Brain pericyte (primary cell): ENCODE data around the gene KRT27.
"Not testable (repeated sequence)": the region's sequence is repeated elsewhere in the genome, so short reads cannot be mapped to it uniquely, and the experiment has no call there.

Source experiments
- DNase-seq: peaks from one replicate; pipeline ENCODE4 v3.0.0-alpha.2; 2012; ENCODE audit warnings: low read depth, low spot score

Gene KRT27, protein sequence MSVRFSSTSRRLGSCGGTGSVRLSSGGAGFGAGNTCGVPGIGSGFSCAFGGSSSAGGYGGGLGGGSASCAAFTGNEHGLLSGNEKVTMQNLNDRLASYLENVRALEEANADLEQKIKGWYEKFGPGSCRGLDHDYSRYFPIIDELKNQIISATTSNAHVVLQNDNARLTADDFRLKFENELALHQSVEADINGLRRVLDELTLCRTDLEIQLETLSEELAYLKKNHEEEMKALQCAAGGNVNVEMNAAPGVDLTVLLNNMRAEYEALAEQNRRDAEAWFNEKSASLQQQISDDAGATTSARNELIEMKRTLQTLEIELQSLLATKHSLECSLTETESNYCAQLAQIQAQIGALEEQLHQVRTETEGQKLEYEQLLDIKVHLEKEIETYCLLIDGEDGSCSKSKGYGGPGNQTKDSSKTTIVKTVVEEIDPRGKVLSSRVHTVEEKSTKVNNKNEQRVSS

DNA sequence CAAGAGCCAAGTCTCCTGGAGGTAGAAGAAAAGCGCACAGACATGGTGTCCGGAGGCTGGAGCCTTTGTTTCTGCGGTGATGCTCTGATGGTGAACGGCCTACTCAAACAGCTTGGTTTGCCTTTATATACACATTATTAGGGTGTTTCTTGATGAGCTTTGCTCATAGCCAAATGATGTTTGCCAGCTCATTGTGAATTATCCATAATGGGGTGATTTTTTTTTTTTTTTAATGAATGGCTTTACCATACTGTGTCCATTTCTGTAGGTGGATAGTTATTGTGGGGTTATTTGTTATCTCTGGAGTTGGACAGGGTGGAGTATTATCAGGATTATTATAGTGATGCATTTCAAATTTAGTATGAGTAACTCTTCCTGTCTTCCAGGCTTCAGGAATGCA lies at the start of gene KRT27:
Gene KRT27 (minus strand): TSS at position 101 of the 400 bp plus-strand sequence. CDS start 57 bp downstream, at position 44.
- DNase-seq: no peak

DNA sequence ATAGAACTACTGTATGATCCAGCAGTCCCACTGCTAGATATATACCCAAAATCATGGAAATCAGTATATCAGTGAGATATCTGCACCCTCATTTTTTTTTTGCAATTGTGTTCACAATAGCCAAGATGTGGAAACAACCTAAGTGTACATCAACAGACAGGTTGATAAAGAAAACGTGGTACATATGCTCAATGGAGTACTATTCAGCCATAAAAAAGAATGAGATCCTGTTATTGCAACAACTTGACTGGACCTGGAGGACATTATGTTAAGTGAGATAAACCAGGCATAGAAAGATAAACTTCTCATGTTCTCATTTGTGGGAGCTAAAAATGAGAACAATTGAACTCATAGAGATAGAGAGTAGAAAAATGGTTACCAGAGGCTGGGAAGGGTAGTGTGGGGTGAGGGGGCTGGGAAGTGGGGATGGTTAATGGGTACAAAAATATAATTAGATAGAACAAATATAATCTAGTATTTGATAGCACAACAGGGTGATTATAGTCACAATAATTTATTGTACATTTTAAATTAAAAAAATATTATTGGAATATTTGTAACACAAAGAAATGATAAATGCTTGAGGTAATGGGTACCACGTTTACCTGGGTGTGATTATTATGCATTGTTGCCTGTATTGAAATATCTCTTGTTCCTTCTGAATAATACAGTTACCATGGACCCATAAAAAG lies 47.9 kb upstream of the KRT27 start:
- no peak for DNase-seq

DNA sequence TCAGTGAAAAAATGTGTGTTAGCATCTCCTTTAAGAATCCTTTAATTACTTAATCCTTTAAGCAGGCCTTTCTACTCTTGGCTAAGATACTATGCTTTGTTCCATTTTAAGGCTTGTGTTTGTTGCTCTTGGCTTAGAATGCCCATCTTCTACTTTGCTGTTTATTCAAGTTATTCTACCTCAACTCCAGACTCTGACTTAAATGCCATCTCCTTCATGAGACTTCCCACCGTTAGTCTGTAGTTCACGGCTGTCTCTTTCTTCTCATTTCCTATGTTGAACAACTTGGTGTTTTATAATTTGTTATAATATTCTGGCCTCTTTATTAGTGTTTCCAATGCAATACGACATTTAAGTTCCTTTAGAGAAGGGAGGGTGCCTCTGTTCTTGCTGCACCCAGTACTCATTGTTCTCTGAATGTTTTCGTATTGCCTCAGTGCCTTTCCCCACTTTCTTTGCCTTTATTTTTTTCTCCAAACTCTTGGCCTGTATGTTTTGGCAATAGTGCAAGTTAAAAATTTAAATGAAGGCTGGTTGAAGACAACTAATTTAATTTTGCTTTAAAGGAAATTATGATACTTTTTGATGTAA lies 46.2 kb upstream of the KRT27 start:
- no peak for DNase-seq

DNA sequence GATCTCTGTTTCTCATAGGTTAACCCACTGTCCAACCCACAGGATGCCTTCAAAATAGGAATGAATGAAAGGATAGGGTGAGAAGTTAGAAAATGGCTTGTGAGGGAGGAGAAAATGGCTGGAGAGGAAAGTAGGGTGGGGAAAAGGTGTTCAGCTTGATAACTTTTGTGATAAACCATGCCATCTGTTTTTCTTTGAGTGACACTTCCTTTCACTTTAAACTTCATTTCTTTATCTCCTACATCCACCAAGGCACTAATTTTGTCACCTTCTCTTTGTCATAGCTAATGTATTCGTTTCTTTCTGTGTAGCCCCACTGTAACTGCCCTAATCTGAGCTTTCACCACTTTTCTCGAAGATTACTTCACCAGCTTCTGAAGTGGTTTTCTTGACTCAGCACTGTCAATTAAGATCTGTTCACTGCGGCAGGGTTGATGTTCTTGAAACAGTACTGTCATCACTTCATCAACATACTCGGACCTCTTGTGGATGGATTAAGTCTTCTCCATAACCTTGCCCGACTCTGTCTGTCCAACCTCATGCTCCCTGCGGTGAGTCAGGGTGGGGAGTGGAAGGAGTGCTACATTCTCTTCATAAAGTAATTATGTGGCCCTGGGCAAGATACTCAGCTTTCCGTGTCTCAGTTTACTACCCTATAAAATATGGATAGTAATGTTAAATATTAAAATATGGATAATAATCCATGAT lies 45.5 kb upstream of the KRT27 start:
- no peak for DNase-seq

DNA sequence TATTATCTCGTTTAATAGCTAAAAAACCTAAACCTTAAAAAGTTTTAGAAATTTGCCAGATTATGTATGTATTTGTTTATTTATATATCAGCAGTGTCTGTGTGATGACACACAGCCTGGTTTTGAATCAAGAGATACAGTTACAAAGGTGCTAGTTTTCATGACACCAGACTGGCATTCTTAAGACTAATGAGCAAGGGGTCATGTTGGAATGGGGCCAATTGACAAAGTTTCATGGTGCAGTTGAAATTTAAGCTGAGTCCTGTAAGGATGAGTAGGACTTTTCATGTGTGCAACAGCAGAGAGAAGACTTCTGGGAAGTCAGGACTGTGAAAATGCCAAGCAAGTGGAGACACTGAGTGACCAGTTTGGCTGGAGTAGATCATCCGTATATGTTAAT lies 43.2 kb upstream of the KRT27 start:
- no peak for DNase-seq

DNA sequence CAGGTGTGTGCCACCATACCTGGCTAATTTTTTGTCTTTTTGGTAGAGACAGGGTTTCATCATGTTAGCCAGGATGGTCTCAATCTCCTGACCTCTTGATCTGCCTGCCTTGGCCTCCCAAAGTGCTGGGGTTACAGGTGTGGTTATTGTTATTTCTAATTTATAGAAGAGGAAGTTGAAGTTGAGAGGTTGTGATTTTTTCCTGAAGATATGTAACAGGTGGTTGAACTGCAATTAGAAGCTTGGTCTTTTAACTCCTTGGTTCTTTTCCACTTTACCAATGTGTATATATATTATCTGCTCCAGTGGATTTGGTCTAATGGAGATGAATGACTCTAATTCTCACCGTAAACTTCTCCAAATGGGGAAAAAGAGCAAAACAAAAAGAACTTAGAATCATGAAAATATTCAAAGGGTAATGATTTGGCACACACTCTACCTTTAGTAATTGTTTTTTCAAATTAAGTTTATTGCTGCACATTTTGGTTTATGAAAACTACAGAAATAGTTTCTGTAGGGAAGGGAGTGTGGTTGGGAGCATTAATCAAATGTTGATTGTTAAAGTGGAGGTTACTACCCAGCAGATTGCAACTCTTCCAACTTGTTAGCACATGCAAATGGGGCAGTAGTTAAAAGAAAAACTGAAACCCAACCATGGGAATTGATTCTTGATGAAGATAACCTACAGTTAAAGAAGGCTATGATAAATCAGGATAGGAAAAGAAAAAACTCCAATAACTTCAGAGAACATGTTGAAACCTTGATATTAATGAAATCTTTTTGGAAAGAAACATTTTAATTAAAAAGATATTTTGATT lies 41.9 kb upstream of the KRT27 start:
- DNase-seq: no peak

DNA sequence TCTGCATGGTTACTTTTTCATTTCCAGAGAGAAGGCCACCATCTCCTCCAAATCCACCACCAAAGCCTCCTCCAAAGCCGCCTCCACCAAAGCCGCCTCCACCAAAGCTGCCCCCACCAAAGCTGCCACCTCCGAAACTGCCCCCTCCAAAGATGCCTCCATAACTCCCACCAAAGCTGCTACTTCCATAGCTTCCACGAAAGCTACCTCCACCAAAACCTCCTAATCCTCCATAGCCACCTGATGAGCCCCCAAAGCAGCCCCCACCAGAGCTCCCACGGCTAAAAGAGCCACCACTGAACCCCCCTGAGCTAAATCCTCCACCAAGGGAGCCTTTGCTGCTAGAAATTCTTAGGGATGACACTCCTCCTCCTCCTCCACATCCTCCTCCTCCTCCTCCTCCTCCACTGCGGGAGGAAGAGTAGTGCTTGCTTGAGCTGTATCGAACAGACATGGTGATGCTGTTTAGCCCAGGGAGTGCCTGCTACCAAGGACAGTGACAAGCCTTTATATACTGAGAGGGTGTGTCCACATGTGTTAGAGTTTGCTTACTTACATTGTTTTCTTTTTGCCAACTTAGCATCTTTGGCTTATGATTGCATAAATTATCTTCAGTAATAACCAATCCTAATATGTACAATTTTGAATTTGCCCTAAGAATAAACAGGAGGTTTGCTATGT lies 39.9 kb upstream of the KRT27 start, which contains the start of gene KRT10:
Gene KRT10 (minus strand): TSS at position 483 of the 681 bp plus-strand sequence. CDS start 29 bp downstream, at position 454.
- DNase-seq: no peak

DNA sequence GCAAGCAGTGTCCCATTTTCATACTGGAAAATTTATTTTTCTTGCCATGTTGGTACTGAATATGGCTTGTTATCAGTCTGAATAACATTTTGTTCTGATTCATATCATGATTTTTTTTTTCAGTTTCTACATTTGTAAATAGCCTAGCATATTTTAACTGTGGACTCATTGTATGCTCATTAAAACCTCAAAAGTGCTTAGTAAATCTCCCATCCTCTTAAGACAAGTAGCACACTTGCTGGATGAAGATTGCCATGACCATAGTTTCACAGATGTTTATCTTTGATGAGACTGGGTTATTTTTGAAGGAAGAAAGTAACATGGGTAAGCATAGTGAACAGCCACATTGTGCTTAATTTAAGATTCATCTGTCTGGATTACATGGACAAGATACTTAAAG lies 39.2 kb upstream of the KRT27 start:
- DNase-seq: no peak

DNA sequence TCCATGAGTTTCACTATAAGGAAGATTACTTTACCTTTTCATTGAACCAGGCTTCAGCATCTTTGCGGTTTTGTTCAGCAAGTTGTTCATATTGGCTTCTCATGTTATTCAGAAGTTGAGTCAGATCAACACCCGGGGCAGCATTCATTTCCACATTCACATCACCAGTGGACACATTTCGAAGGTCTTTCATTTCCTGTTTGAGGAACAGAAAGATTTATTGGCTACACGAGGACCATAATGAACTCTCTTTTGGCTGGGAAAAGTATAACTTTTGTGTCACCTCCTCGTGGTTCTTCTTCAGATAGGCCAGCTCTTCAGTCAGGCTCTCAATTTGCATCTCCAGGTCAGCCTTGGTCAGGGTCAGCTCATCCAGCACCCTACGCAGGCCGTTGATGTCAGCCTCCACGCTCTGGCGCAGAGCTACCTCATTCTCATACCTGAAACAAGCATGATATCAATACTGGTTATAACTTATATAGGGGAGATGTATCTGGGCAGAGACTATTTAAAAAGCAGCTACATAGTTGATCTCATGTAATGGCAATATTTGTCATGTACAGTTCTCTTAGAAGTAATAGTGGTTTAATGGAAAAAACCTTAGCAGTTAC lies 38.0 kb upstream of the KRT27 start:
- no peak for DNase-seq

DNA sequence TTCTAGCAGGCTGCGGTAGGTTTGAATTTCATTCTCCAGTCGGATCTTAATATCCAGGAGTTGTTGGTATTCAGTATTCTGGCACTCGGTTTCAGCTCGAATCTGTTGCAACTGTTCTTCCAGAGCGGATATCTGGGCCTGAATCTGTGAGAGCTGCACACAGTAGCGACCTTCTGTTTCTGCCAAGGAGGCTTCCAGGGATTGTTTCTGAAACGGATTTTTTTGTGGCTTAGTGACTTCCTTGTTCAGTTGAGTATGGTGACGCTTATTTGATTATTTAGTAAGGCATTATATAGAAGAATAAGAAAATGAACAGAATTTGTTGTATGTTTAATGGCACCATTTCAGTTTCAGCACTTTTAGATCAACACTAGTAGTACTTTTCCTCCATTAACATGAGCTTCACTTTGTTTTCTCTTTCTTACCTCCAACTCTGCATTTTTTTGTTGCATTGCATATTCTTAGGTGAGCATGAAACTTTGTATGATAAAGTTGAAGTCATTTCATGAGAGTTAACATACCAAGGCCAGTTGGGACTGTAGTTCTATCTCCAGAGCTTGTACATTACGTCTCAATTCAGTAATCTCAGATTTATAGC lies 37.3 kb upstream of the KRT27 start:
- DNase-seq: no peak

DNA sequence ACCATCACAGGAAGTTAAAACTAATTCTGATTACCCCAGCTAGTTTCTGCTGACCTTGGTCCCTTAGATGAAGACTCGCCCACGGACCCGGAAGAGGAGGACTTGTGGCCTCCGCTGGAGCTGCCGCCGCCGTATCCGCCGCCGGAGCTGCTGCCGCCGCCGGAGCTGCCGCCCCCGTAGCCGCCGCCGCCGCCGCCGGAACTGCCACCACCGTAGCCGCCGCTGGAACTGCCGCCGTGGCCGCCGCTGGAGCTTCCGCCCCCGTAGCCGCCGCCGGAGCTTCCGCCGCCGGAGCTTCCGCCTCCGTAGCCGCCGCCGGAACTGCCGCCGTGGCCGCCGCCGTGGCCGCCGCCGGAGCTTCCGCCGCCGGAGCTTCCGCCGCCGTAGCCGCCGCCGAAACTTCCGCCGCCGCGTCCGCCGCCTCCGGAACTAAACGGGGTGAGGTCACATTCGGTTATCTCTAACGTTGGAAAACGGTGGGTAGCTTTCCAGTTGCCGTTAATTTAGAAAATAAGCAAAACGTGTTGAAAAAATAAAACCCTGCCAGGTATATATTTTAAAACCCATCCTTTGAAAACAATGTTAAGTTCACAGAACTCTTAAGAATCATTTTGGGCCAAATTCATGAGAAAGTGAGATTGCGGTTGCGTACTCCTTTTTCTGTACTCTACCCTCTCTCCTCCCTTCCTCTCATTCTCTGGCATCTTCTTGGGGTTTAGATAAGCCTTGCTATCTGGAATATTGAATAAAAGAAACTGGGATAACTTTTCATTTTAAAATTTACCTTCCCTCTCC lies 36.6 kb upstream of the KRT27 start:
- DNase-seq: no peak

DNA sequence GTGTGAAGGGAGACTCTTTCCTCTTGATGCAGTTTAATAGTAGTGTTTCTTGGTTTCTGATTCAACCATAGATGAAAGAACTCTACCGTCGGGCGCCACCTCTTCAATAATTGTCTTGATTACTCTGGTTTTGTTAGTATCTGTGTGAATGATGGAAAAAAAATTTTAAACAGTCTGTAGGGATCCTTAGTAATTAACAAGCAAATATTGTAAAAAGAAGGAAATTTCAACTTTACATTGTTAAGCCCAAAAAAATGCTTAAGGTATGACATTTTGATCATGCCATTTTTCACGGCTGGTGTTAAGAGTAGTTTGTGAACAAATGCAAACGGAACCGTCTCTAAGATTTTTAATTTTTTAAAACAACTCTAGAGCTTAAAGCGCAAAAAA lies 36.0 kb upstream of the KRT27 start:
- no peak for DNase-seq

DNA sequence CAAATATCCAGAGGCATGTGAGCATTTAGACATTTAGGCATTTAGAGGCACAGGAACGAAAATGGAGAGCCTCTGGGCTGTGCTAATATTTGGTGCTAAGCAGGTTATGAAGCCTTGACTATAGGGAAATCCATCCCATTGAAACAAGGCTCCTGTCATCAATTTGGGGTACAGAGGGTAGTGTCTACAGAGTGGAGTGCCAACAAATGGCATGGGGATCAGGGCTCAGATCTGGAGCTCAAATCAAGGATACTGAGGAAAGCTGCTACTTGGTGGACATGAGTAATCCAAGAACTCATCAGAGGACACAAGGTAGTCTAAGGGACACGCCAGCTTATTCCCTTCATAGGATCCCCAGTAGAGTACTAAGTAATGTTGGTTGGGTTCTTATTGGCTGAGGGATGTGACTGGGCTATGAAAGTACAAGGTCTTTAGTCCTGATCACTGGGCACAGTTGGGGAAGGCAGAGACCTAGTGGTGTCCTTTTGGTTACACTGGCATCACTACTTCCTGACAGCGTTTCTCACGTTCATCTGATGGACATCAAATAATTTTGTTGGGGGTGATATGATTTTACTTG lies 34.8 kb upstream of the KRT27 start:
- DNase-seq: no peak

DNA sequence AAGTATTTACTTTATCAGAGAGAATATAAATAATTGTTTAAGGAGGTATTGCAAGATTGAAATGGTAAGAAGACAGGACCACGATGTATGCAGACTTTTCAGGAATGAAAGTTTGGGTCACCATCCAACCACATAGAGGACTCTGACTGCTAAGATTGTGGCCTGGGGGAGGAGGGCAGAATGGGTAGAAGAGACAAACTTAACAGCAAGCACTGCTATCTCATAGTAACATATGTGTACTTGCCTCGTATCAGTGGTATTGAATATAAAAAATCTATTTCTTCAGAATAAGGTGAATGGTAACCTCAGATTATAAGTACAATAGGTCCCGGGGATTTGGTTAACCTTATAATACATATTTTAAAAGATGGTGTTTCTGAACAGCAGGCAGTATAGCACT lies 34.2 kb upstream of the KRT27 start:
- no peak for DNase-seq

DNA sequence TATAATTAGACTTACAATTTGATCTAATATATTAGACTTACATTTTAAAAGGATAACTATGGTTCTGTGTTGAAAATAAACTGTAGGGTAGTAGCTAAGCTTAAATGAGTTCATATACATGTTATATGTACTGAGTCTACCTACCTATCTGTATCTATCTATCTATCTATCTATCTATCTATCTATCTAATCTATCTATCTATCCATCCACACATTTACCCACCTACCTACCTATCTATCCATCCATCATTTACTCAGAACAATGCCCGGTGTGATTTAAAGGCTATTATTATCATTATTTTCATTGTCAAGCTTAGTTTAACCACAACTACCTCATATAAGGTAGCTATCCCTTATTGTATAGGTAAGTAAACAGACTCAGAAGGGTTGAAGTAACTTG lies 33.0 kb upstream of the KRT27 start:
- no peak for DNase-seq

DNA sequence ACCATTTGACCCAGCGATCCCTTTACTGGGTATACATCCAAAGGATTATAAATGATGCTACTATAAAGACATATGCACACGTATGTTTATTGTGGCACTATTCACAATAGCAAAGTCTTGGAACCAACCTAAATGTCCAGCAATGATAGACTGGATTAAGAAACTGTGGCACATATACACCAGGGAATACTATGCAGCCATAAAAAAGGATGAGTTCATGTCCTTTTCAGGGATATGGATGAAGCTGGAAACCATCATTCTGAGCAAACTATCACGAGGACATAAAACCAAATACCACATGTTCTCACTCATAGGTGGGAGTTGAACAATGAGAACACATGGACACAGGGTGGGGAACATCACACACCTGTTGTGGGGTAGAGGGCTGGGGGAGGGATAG lies 32.3 kb upstream of the KRT27 start:
- DNase-seq: not testable (repeated sequence)

DNA sequence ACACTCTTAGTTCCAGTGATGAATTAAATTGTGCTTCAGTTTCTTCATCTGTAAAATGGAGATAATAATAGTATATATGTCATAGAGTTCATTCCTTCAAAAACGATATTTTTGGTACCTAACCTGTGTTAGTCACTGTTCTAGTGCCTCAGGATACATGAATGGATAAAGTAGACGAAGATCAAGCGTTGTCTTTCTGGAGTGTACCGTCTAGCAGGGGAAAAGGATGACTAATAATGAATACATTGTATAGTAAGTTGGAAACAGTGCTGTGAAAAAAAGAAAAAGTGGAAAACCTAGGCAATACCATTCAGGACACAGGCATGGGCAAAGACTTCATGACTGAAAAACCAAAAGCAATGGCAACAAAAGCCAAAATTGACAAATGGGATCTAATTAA lies 31.5 kb upstream of the KRT27 start:
- DNase-seq: no peak

DNA sequence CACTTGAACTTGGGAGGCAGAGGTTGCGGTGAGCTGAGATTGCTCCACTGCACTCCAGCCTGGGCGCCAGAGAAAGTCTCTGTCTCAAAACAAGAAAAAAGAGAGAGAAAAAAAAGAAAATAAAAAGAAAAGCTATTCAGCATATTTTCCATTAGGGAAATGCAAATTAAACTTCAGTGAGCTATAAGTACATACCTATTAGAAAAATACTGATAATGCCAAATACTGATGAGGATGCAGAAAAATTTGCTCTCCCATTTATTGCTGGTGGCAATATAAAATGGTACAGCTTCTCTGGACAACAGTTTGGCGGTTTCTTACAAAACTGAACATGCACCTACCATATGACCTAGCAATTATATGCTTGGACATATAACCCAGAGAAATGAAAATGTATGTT lies 30.3 kb upstream of the KRT27 start:
- no peak for DNase-seq

DNA sequence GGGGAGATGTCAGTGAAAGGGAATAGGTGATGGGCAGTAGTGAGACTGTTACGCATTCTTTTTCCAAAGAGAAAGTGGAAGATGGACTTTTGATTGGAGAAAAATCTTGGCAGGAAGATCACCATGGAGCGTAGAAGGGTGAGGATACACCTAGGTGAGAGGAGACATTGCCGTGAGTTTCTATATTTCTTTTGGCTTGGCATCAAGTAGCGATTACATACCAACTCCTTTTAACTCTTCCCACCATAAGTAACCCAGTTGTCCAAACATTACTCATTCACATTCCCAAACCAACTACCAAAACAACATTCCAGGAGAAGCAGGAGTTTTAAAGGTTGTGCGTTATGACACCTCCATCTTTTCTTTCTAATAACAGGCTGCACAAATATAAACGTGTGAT lies 28.1 kb upstream of the KRT27 start:
- no peak for DNase-seq
